Fibroblast of skin of back (primary cell): Measurements from ENCODE around the gene ARHGEF33.

ENCODE experiments used
- DNase-seq: peaks from one replicate; pipeline ENCODE4 v3.0.0-alpha.2; 2013

Gene ARHGEF33

DNA sequence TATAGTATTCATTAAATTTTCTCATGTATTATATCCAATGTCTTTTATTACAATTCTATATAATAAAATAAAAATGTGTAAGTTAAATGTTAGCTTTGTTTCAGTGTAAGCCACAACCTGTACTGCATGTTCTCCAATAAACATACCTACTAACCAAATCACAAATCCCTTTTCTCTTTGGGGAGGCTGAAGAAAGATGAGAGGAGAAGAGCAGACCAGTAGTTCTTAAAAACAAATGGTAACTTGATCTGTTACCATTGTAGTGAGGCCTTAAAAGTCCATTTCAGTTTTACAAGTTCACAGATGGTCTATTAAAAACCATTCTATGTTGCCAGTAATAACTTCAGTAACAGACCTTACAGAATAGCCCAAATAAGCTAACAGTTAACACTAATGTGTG is 130.7 kb downstream of the ARHGEF33 start:
- no peak for DNase-seq

DNA sequence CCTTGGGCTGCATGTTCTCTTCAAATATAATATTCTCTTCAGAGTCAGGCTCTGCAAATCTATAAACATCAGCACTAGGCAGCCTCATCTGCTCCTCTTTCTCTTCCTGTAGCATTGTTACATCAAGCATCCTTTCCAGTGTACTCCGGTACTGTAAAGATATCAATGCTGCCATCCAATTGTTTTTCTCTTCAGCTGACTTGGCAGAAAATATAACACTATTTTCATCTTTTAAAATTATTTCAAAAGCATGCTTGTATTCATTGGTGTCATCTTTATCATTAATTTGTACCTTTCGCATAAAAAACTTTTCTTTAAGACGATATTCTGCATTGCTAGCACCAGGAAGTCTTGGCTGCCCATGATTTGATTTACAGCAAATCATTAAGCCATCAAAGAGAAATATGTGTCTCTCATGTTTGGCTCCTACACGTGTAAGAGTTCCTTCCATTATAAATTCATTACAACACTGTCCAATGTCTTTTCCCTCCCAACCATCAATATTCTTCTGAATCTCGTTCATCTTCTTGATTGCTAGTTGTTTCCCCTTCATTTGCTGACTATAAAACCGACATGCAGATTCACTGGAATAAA is 133.1 kb downstream of the ARHGEF33 start:
- DNase-seq: no peak

DNA sequence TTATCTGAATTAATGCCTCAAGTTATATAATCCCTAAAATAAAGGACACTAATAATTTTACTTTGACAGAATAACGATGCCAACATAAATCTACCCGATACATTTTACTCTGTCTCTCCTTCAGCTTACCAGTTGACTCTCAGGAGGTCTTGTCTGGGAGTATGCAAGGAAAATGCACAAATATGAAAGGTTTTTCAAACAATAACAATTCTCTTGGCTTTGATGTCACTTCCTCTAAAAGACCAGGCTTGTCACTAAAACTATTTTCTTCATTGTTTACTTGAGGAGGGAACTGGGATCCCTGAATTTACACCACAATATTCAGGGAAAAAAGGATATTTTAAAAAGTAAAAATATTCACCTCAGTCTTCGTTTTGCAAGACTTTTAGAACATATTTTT is 134.0 kb downstream of the ARHGEF33 start:
- DNase-seq: peak; percentile 7

DNA sequence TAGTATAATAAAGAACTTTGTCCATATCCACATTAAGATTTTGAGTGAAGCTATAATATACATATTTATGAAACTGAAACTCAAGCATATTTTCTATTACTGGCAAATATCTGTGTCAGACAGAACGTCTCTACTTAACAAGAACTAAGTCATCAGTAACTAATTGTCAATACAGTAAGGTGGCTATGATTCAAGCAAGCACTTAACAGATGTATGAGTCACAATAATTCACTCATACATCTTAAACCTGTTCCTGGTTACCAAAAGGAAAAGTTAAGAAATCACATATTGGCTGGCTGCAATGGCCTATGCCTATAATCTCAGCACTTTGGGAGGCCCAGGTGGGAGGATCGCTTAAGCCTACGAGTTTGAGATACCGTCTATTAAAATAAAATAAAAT is 135.2 kb downstream of the ARHGEF33 start:
- DNase-seq: no peak
